Measurements from ENCODE around the gene HOXC4.
A peak's percentile ranks its signal among the peaks of the same experiment; 100 is the strongest.

HOXC4 gene

GRCh38 chr12:54019091-54019811, 34.4 kb upstream of the HOXC4 start (continued):
- TF ChIP-seq ZNF629 (tag by site-specific recombination; IDR thresholded peaks at IDR 0.05) (peak; percentile 25; the same call in 1 of the 2 replicates), PRDM10 (tag by site-specific recombination; IDR thresholded peaks at IDR 0.05) (no peak), YY2 (tag by site-specific recombination; IDR thresholded peaks at IDR 0.05) (no peak), ZNF140 (tag by site-specific recombination; IDR thresholded peaks at IDR 0.05) (no peak), ZNF155 (tag by site-specific recombination; IDR thresholded peaks at IDR 0.05) (no peak), ZFP37 (tag by site-specific recombination; IDR thresholded peaks at IDR 0.05) (no peak), SP3 (tag by site-specific recombination; IDR thresholded peaks at IDR 0.05) (peak; percentile 41; the same call in 1 of the 2 replicates), ZNF645 (tag by site-specific recombination; IDR thresholded peaks at IDR 0.05) (no peak), ZNF132 (tag by site-specific recombination; IDR thresholded peaks at IDR 0.05; ENCODE audit: borderline replicate concordance) (no peak), SALL2 (tag by site-specific recombination; IDR thresholded peaks at IDR 0.05; ENCODE audit: borderline replicate concordance) (no peak), ZBTB11 (tag by site-specific recombination; conservative IDR thresholded peaks at IDR 0.05; ENCODE audit: low read depth) (peak; percentile 56; the same call in 1 of the 2 replicates), ZNF596 (tag by site-specific recombination; IDR thresholded peaks at IDR 0.05) (0 out of 2 replicates have a peak, but pooled peaks have one; percentile 6), ZNF660 (tag by site-specific recombination; IDR thresholded peaks at IDR 0.05) (peak; percentile 28; the same call in 1 of the 2 replicates)

GRCh38 chr12:54019924-54020590, 33.6 kb upstream of the HOXC4 start:
- ChIA-PET POLR2A (no interaction called here), CTCF (interaction anchor here (0.6 to 1.8 kb wide), 2 partner anchors 169 to 181 kb away, joined by 3 to 7 read pairs; no protein-coding TSS in a partner anchor)
- peak overlapping the region; percentile 100 for H3K27ac ChIP-seq (ENCODE audit: extremely low read depth, low read depth, low read length)
- peak overlapping the region; percentile 5; the same call in 1 of the 2 replicates for H3K4me3 ChIP-seq (ENCODE audit: low read depth, low read length)
- no peaks in the 10 kb centered on the region for H3K36me3 ChIP-seq (ENCODE audit: control insufficient read depth in 2 of 2, insufficient read depth in 1 of 2, low read length in 2 of 2)
- H3K4me1 ChIP-seq (ENCODE audit: control insufficient read depth, insufficient read depth, low read length) = peaks cover 67% of the 10 kb centered on the region
- no peaks in the 10 kb centered on the region for H3K9me3 ChIP-seq (ENCODE audit: control insufficient read depth, insufficient read depth, low read depth, low read length)
- TF ChIP-seq ZFP69B (tag by site-specific recombination; IDR thresholded peaks at IDR 0.05) (peak; percentile 82), ZXDB (tag by site-specific recombination; IDR thresholded peaks at IDR 0.05) (0 out of 2 replicates have a peak, but pooled peaks have one; percentile 13), ZNF843 (tag by site-specific recombination; IDR thresholded peaks at IDR 0.05) (no peak), ZEB2 (tag by site-specific recombination; IDR thresholded peaks at IDR 0.05) (no peak), YY1 (tag by site-specific recombination; IDR thresholded peaks at IDR 0.05) (no peak), GLIS1 (tag by site-specific recombination; IDR thresholded peaks at IDR 0.05) (peak; percentile 38; the same call in 1 of the 2 replicates), ZBTB8A (tag by site-specific recombination; IDR thresholded peaks at IDR 0.05) (peak; percentile 9; the same call in 1 of the 2 replicates), ZBTB6 (tag by site-specific recombination; IDR thresholded peaks at IDR 0.05) (0 out of 2 replicates have a peak, but pooled peaks have one; percentile 13), ZBTB20 (tag by site-specific recombination; IDR thresholded peaks at IDR 0.05) (0 out of 2 replicates have a peak, but pooled peaks have one; percentile 19), ZBTB26 (tag by site-specific recombination; optimal IDR thresholded peaks at IDR 0.05) (no peak)

Data from HEK293 (cell line).